HG03097 (cell line): ENCODE data around the gene GABRD.

ENCODE experiments used
- ATAC-seq: cut with Tn5 transposase; IDR thresholded peaks from one replicate; pipeline ENCODE4 v1.9.1; 2021; ENCODE audit not compliant: unreplicated experiment, low FRiP score

GABRD gene

GRCh38 chr1:2037314-2037979, 18.3 kb downstream of the GABRD start:
- ATAC-seq = no peak

- ATAC-seq = no peak
Observed at GRCh38 chr1:2038229-2038628, 19.1 kb downstream of the GABRD start.

GRCh38 chr1:2039251-2039650, 20.1 kb downstream of the GABRD start:
- no peak for ATAC-seq

GRCh38 chr1:2041305-2041704, 22.2 kb downstream of the GABRD start:
- no peak for ATAC-seq

GRCh38 chr1:2041887-2042286, 22.7 kb downstream of the GABRD start:
- ATAC-seq = no peak

- ATAC-seq = no peak
Observed at GRCh38 chr1:2042830-2043773, 24.0 kb downstream of the GABRD start.

GRCh38 chr1:2043886-2044285, 24.7 kb downstream of the GABRD start:
- ATAC-seq = no peak

GRCh38 chr1:2044510-2045319, 25.6 kb downstream of the GABRD start:
- no peak for ATAC-seq

- no peak for ATAC-seq
Observed at GRCh38 chr1:2045468-2046173, 26.5 kb downstream of the GABRD start.

GRCh38 chr1:2046174-2046917, 27.2 kb downstream of the GABRD start:
- no peak for ATAC-seq

- ATAC-seq = no peak
Observed at GRCh38 chr1:2046953-2047748, 28.0 kb downstream of the GABRD start.

- ATAC-seq = no peak
Observed at GRCh38 chr1:2047749-2048729, 28.9 kb downstream of the GABRD start.

- no peak for ATAC-seq
Observed at GRCh38 chr1:2049225-2049717, 30.1 kb downstream of the GABRD start.

GRCh38 chr1:2049718-2050431, 30.7 kb downstream of the GABRD start, which contains the start of gene PRKCZ:
TSS of gene PRKCZ (plus strand) at chr1:2050411. CDS start at chr1:2050631, 220 bp downstream.
- ATAC-seq = no peak

- ATAC-seq = no peak
Observed at GRCh38 chr1:2050461-2050792, 31.3 kb downstream of the GABRD start.

GRCh38 chr1:2050793-2051682, 31.9 kb downstream of the GABRD start:
- ATAC-seq = no peak
